CD4-positive, alpha-beta memory T cell (primary cell): ENCODE measurements around the gene ADD2. TPM values are rescaled to one million over a fixed set of nuclear protein-coding genes. Genes with fewer than 3 reads are reported as not detected.

ENCODE experiments used
- CTCF ChIA-PET: fragments of 350-600 bp; sonication (Branson Sonifier 250); formaldehyde crosslinking; loops from one replicate; lab custom pipeline; 2021; ENCODE audit warnings: inconsistent platforms; ENCODE audit not compliant: partially characterized antibody; lab: Charles Lee
- POLR2A ChIA-PET: fragments of 350-600 bp; sonication (Branson Sonifier 250); formaldehyde crosslinking; loops from one replicate; lab custom pipeline; 2021; ENCODE audit not compliant: partially characterized antibody; lab: Charles Lee
- DNase-seq, 5 donors: peaks; one replicate each; pipeline versions ENCODE4 v3.0.0 to v3.0.0-alpha.2; 2020 to 2022; ENCODE audit warnings: mixed read lengths in 1 of 5
- H3K27ac ChIP-seq: one replicate; pipeline ENCODE4 v1.7.0; 2013; ENCODE audit warnings: low read depth, low read length
- H3K27me3 ChIP-seq: 2 replicates; pipeline ENCODE4 v1.7.0; 2013; ENCODE audit warnings: mild to moderate bottlenecking, low read length, moderate library complexity; ENCODE audit not compliant: insufficient read depth
- H3K36me3 ChIP-seq: 2 replicates; pipeline ENCODE4 v1.7.0; 2013; ENCODE audit warnings: mild to moderate bottlenecking, low read length, moderate library complexity; ENCODE audit not compliant: insufficient read depth
- H3K4me1 ChIP-seq: 2 replicates; pipeline ENCODE4 v1.7.0; 2013; ENCODE audit warnings: mild to moderate bottlenecking, low read length, moderate library complexity; ENCODE audit not compliant: insufficient read depth
- H3K4me3 ChIP-seq, 2 donors: one replicate each; pipeline ENCODE4 v1.7.0; 2013; ENCODE audit warnings: low read length in 2 of 2, mild to moderate bottlenecking in 1 of 2
- H3K9me3 ChIP-seq, 2 donors: one replicate each; pipeline ENCODE4 v1.7.0; 2013; ENCODE audit warnings: low read length in 2 of 2, control low read depth in 1 of 2; ENCODE audit not compliant: control insufficient read depth in 1 of 2
- H3K27ac Mint-ChIP-seq, 7 donors: one replicate each; pipeline ENCODE4 v1.8.0; 2020 to 2021; ENCODE audit warnings: mixed read lengths in 7 of 7, mild to moderate bottlenecking in 6 of 7, inconsistent platforms in 3 of 7, moderate library complexity in 3 of 7
- H3K27me3 Mint-ChIP-seq, 2 donors: one replicate each; pipeline ENCODE4 v1.8.0; 2020 to 2021; ENCODE audit warnings: mixed read lengths in 2 of 2
- H3K36me3 Mint-ChIP-seq, 2 donors: one replicate each; pipeline ENCODE4 v1.8.0; 2020 to 2021; ENCODE audit warnings: mixed read lengths in 2 of 2, inconsistent platforms in 1 of 2, mild to moderate bottlenecking in 1 of 2
- H3K4me1 Mint-ChIP-seq, 4 donors: one replicate each; pipeline ENCODE4 v1.8.0; 2020 to 2021; ENCODE audit warnings: mixed read lengths in 4 of 4, mild to moderate bottlenecking in 1 of 4
- H3K4me3 Mint-ChIP-seq, 8 donors: one replicate each; pipeline ENCODE4 v1.8.0; 2020 to 2021; ENCODE audit warnings: mixed read lengths in 8 of 8, mild to moderate bottlenecking in 7 of 8, moderate library complexity in 6 of 8, inconsistent platforms in 3 of 8
- H3K9me3 Mint-ChIP-seq, 8 donors: one replicate each; pipeline ENCODE4 v1.8.0; 2020 to 2021; ENCODE audit warnings: mixed read lengths in 8 of 8, mild to moderate bottlenecking in 5 of 8, inconsistent platforms in 3 of 8, moderate library complexity in 1 of 8
- intact Hi-C: fragments of 100-400 bp; cut with micrococcal nuclease; formaldehyde crosslinking; loops from one replicate; pipeline ENCODE4 v1.15.1; 2023
- polyA plus RNA-seq, 2 donors: library from polyadenylated mRNA; unstranded; fragments of 300-500 nt; fragmentation: Illumina TruSeq; gene quantifications; one replicate each; pipeline ENCODE4 v1.2.3, GENCODE V29; 2021
- total RNA-seq, 2 experiments: library from RNA; stranded (reverse); gene quantifications; one replicate each; pipeline ENCODE4 v1.2.3, GENCODE V29; 2021

Gene ADD2
- total and polyA plus RNA-seq, 4 experiments from 2014 or later = 0.41 to 1.1 (median 0.94) TPM; not detected in 1

GRCh38 chr2:70715071-70715985 lies 52.7 kb downstream of the ADD2 start:
- no peak overlapping the region for H3K27ac ChIP-seq
- no peaks in the 10 kb centered on the region for H3K27me3 ChIP-seq
- DNase-seq = no peak
- POLR2A ChIA-PET = no interaction called here
- no peaks in the 10 kb centered on the region for H3K36me3 ChIP-seq
- no peak overlapping the region for H3K4me3 ChIP-seq
- Mint-ChIP-seq H3K4me1 (no peaks in the 10 kb centered on the region), H3K4me3 (no peak overlapping the region), H3K27me3 (peaks cover 0 to 6% of the 10 kb centered on the region in 2 donors), H3K27ac (no peak overlapping the region), H3K9me3 (no peaks in the 10 kb centered on the region), H3K36me3 (no peaks in the 10 kb centered on the region)
- CTCF ChIA-PET = no interaction called here
- no peaks in the 10 kb centered on the region for H3K9me3 ChIP-seq
- no peaks in the 10 kb centered on the region for H3K4me1 ChIP-seq
- intact Hi-C loops = no loop called here

DNA sequence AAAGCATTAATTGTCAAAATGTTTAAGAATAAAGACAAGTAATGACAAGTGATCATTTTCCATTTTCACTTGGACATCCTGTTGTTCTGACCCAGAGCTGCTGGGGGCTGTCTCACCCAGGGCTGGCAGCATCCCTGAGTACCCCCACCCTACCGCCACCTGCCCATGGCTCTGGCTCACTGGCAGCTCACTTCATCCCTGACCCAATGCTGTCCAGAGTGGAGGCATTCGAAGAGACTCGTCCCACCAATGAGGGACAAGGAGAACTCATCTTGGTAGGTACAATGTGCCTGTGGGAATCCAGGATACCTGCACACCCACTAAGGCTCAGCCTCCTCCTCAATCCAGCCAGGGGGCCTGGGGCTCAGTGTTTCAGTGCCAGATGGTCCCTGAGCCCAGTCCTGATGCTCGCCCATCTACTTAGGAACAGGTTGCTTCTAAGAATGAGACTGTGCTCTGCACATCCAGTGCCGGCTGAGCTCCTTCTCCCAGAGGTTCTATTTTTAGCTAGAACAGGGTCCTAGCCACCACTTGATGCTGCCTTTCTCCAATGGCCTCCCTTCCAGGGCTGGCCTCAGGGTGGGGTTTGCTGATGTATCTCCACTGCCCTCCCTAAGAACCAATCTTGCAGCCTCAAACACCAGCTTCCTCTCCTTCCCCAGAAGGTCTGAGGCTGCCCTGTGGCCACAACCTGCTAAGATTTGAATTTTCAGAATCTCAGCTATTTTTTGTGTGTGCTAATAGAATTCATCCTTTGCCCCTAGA lies 53.7 kb downstream of the ADD2 start:
- Histone ChIP-seq H3K4me1 (no peaks in the 10 kb centered on the region), H3K27me3 (no peaks in the 10 kb centered on the region), H3K4me3 (no peak overlapping the region), H3K36me3 (no peaks in the 10 kb centered on the region), H3K27ac (no peak overlapping the region), H3K9me3 (no peaks in the 10 kb centered on the region)
- no peaks in the 10 kb centered on the region for H3K36me3 Mint-ChIP-seq
- ChIA-PET CTCF (no interaction called here), POLR2A (no interaction called here)
- no peaks in the 10 kb centered on the region for H3K9me3 Mint-ChIP-seq
- peaks cover 0 to 2% of the 10 kb centered on the region in 2 donors for H3K27me3 Mint-ChIP-seq
- H3K4me3 Mint-ChIP-seq = no peak overlapping the region
- H3K27ac Mint-ChIP-seq = no peak overlapping the region
- no peak for DNase-seq
- intact Hi-C loops = no loop called here
- no peaks in the 10 kb centered on the region for H3K4me1 Mint-ChIP-seq

DNA sequence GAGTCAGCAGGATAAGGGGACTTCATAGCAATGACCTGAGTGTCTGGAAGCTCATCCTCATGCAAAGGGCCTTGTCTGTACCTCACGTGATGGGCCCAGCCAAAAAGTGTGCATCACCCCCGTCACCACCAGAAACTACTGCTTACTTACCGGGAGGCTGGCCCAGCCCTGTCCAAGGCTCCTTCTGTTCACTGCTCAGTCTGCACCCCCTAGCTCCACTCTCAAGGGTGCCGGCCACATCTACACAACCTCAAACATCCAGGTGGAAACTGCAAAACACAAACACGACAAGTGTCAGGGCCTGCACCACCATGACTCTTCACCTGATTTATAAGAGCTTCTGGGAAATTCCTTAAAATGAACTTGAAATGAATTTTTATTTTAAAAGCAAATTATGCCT lies 55.1 kb downstream of the ADD2 start:
- no peaks in the 10 kb centered on the region for H3K4me1 ChIP-seq
- H3K27ac ChIP-seq = no peak overlapping the region
- intact Hi-C loops = no loop called here
- no peaks in the 10 kb centered on the region for H3K4me1 Mint-ChIP-seq
- peaks cover 0 to 2% of the 10 kb centered on the region in 2 donors for H3K27me3 Mint-ChIP-seq
- H3K36me3 Mint-ChIP-seq = no peaks in the 10 kb centered on the region
- no peaks in the 10 kb centered on the region for H3K27me3 ChIP-seq
- no peaks in the 10 kb centered on the region for H3K9me3 Mint-ChIP-seq
- H3K4me3 ChIP-seq = no peak overlapping the region
- no peaks in the 10 kb centered on the region for H3K36me3 ChIP-seq
- no peak overlapping the region for H3K4me3 Mint-ChIP-seq
- ChIA-PET CTCF (no interaction called here), POLR2A (no interaction called here)
- no peaks in the 10 kb centered on the region for H3K9me3 ChIP-seq
- no peak overlapping the region for H3K27ac Mint-ChIP-seq
- DNase-seq = no peak

- Histone ChIP-seq H3K36me3 (no peaks in the 10 kb centered on the region), H3K9me3 (no peaks in the 10 kb centered on the region), H3K4me3 (no peak overlapping the region), H3K4me1 (no peaks in the 10 kb centered on the region), H3K27me3 (no peaks in the 10 kb centered on the region), H3K27ac (no peak overlapping the region)
- Mint-ChIP-seq H3K27ac (no peak overlapping the region), H3K4me3 (no peak overlapping the region), H3K9me3 (no peaks in the 10 kb centered on the region), H3K4me1 (no peaks in the 10 kb centered on the region), H3K27me3 (peaks cover 0 to 2% of the 10 kb centered on the region in 2 donors), H3K36me3 (no peaks in the 10 kb centered on the region)
- DNase-seq = no peak
- ChIA-PET POLR2A (no interaction called here), CTCF (no interaction called here)
- intact Hi-C loops = no loop called here
These were observed 56.8 kb downstream of the ADD2 start for GRCh38 chr2:70711191-70711590.

GRCh38 chr2:70710038-70710690 lies 57.8 kb downstream of the ADD2 start:
- Mint-ChIP-seq H3K36me3 (no peaks in the 10 kb centered on the region), H3K27ac (no peak overlapping the region), H3K4me1 (no peaks in the 10 kb centered on the region), H3K27me3 (peaks cover 0 to 2% of the 10 kb centered on the region in 2 donors), H3K9me3 (no peaks in the 10 kb centered on the region), H3K4me3 (no peak overlapping the region)
- H3K36me3 ChIP-seq = no peaks in the 10 kb centered on the region
- H3K4me3 ChIP-seq = no peak overlapping the region
- ChIA-PET CTCF (no interaction called here), POLR2A (no interaction called here)
- DNase-seq = no peak
- no peaks in the 10 kb centered on the region for H3K9me3 ChIP-seq
- intact Hi-C loops = no loop called here
- no peaks in the 10 kb centered on the region for H3K4me1 ChIP-seq
- no peaks in the 10 kb centered on the region for H3K27me3 ChIP-seq
- H3K27ac ChIP-seq = no peak overlapping the region

- Mint-ChIP-seq H3K27me3 (peaks cover 0 to 2% of the 10 kb centered on the region in 2 donors), H3K36me3 (no peaks in the 10 kb centered on the region), H3K9me3 (no peaks in the 10 kb centered on the region), H3K4me1 (no peaks in the 10 kb centered on the region), H3K4me3 (no peak overlapping the region), H3K27ac (peak overlapping the region in 1 of 7 donors; percentile 51)
- Histone ChIP-seq H3K4me3 (no peak overlapping the region), H3K27ac (no peak overlapping the region), H3K27me3 (no peaks in the 10 kb centered on the region), H3K36me3 (no peaks in the 10 kb centered on the region), H3K4me1 (no peaks in the 10 kb centered on the region), H3K9me3 (no peaks in the 10 kb centered on the region)
- ChIA-PET POLR2A (no interaction called here), CTCF (no interaction called here)
- intact Hi-C loops = no loop called here
- no peak for DNase-seq
These were observed 58.5 kb downstream of the ADD2 start for GRCh38 chr2:70709275-70710037.
